ENCODE measurements around the gene ZNF724.

ZNF724 gene

GRCh38 chr19:23222998-23223652 is 27.1 kb downstream of the ZNF724 start:
- no peak for DNase-seq

- DNase-seq: no peak
These were observed 46.3 kb downstream of the ZNF724 start for GRCh38 chr19:23203841-23204344.

GRCh38 chr19:23190341-23190740 is 59.9 kb downstream of the ZNF724 start:
- no peak for DNase-seq

GRCh38 chr19:23183251-23183650 is 66.9 kb downstream of the ZNF724 start:
- no peak for DNase-seq
